H1 (cell line): ENCODE results near the gene VPS26B. TPM values are rescaled to one million over a fixed set of nuclear protein-coding genes. Genes with fewer than 3 reads are reported as not detected.

ENCODE experiments used
- polyA plus RNA-seq, 7 experiments: library from polyadenylated mRNA; depleted of rRNA in 3 of 7; stranded (reverse) in 5 of 7; unstranded in 2 of 7; fragments of >200 nt in 5 of 7; fragments of 200-250 nt in 2 of 7; gene quantifications; 1 replicate in 5 of 7; 2 replicates in 1 of 7; 4 replicates in 1 of 7; pipeline versions ENCODE4 v1.2.1 to v1.2.3, GENCODE V29; 2011 to 2013; ENCODE audit warnings: missing spikeins in 2 of 7, mixed read lengths in 2 of 7
- total RNA-seq: library from RNA; stranded (reverse); fragmentation: NEBNext Ultra II Directional; extraction: Animal tissue kit (Norgen Biotek cat#: 25700); gene quantifications from 2 replicates; pipeline ENCODE4 v1.2.1, GENCODE V29; 2021

The VPS26B gene
- total and polyA plus RNA-seq, 2 of the 8 experiments (the other 6 are each of a cell fraction or from before 2014, with no cell fraction given): 18.3 to 27.0 TPM

Other genes with a start within 250 kb of the VPS26B start
- gene JAM3, start 155.6 kb upstream of the VPS26B start, total RNA-seq: 40.3 and 42.8 TPM in 2 replicates
- 17.8 and 19.6 TPM in 2 replicates for gene JAM3, start 155.6 kb upstream of the VPS26B start, polyA plus RNA-seq (2011; rRNA removed)
- gene NCAPD3, start 704 bp upstream of the VPS26B start, total RNA-seq: 50.3 and 55.2 TPM in 2 replicates
- 26.5 and 27.1 TPM in 2 replicates for gene NCAPD3, start 704 bp upstream of the VPS26B start, polyA plus RNA-seq (2011; rRNA removed)
- 95.1 and 95.4 TPM in 2 replicates for gene THYN1, start 28.7 kb downstream of the VPS26B start, total RNA-seq
- gene THYN1, start 28.7 kb downstream of the VPS26B start, polyA plus RNA-seq (2011; rRNA removed): 41.3 and 77.3 TPM in 2 replicates
- 48.2 and 52.7 TPM in 2 replicates for gene ACAD8, start 28.9 kb downstream of the VPS26B start, total RNA-seq
- 40.9 and 45.8 TPM in 2 replicates for gene ACAD8, start 28.9 kb downstream of the VPS26B start, polyA plus RNA-seq (2011; rRNA removed)
- 32.6 and 33.2 TPM in 2 replicates for gene GLB1L3, start 51.7 kb downstream of the VPS26B start, total RNA-seq
- 14.9 and 19.7 TPM in 2 replicates for gene GLB1L3, start 51.7 kb downstream of the VPS26B start, polyA plus RNA-seq (2011; rRNA removed)
- 7.9 and 8.0 TPM in 2 replicates for gene GLB1L2, start 107.3 kb downstream of the VPS26B start, total RNA-seq
- 4.4 and 5.7 TPM in 2 replicates for gene GLB1L2, start 107.3 kb downstream of the VPS26B start, polyA plus RNA-seq (2011; rRNA removed)
- 32.4 and 35.0 TPM in 2 replicates for gene B3GAT1, start 187.6 kb downstream of the VPS26B start, total RNA-seq
- 19.7 and 27.0 TPM in 2 replicates for gene B3GAT1, start 187.6 kb downstream of the VPS26B start, polyA plus RNA-seq (2011; rRNA removed)